ENCODE measurements around the gene GPRC5A. TPM values are rescaled to one million over a fixed set of nuclear protein-coding genes. Genes with fewer than 3 reads are reported as not detected.

Gene GPRC5A
- total RNA-seq, 4 donors from 2014 or later, result 2.9 to 30.0 (median 3.8) TPM

DNA sequence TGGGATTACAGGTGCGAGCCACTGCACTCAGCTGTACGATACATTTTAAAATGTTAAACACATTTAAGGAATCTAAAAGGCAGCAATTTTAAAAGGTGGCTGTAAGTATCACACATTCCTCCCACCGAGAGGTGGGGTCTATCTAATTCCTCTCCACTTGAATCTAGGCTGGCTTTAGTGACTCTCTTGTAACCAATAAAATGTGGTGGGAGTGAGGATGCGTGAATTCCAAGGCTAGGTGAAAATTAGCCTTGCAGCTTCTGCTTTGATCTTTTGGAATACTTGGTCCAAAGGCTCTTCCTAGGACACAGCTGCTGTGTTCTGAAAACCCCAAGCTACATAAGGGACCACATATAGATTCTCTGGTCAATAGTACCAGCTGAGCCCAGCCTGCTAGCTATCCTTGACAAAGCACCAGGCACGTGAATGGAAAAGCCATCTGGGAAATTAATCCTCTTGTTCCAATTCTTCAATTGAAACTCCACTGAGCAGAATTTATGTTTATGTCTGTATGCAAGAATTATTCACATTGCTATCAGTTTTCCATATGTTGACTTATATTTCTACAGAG lies 69.4 kb downstream of the GPRC5A start:
- no peak overlapping the region for H3K27ac ChIP-seq (replicated peaks in 1 of 4)
- H3K27me3 ChIP-seq, result no peaks in the 10 kb centered on the region
- no peak for TF ChIP-seq POLR2A (IDR thresholded peaks at IDR 0.05; ENCODE audit: low read depth)
- TF ChIP-seq, protein P1, sequence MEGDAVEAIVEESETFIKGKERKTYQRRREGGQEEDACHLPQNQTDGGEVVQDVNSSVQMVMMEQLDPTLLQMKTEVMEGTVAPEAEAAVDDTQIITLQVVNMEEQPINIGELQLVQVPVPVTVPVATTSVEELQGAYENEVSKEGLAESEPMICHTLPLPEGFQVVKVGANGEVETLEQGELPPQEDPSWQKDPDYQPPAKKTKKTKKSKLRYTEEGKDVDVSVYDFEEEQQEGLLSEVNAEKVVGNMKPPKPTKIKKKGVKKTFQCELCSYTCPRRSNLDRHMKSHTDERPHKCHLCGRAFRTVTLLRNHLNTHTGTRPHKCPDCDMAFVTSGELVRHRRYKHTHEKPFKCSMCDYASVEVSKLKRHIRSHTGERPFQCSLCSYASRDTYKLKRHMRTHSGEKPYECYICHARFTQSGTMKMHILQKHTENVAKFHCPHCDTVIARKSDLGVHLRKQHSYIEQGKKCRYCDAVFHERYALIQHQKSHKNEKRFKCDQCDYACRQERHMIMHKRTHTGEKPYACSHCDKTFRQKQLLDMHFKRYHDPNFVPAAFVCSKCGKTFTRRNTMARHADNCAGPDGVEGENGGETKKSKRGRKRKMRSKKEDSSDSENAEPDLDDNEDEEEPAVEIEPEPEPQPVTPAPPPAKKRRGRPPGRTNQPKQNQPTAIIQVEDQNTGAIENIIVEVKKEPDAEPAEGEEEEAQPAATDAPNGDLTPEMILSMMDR (IDR thresholded peaks at IDR 0.05), result no peak
- TF ChIP-seq EP300 (IDR thresholded peaks at IDR 0.05), result no peak
- TF ChIP-seq POLR2AphosphoS5 (IDR thresholded peaks at IDR 0.05), result no peak
- H3K36me3 ChIP-seq, result no peaks in the 10 kb centered on the region
- intact Hi-C loops (cut with DNase I), result no loop called here
- H3K4me3 ChIP-seq, result no peak overlapping the region
- 84% methylated on average over 5 of the region's 5 CpGs for WGBS
- DNase-seq (ENCODE audit: extremely low spot score), result no peak
- no peaks in the 10 kb centered on the region for H3K9me3 ChIP-seq
- no peaks in the 10 kb centered on the region for H3K4me1 ChIP-seq

DNA sequence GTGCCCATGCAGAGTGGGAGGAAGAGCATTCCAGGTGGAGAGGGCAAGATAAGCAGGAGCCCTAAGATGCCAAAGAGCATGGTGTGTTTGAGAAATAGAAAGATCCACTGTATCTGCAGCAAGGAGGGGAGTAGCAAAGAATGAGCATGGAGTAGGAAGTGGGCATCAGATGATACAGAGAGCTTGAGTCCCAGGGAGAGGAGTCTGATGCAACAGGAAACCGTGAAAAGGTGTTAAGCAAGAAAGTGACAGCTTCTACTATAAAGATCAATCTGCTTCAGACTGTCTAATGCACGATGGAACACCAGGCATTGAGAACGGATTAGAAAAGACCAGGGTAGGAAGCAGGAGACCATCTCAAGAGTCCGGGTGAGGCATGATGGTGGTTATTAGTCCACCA lies 72.9 kb downstream of the GPRC5A start:
- Histone ChIP-seq H3K36me3 (peaks cover 0 to 21% (median 7%) of the 10 kb centered on the region in 4 donors), H3K4me1 (no peaks in the 10 kb centered on the region), H3K9me3 (no peaks in the 10 kb centered on the region), H3K27ac (replicated peaks in 1 of 4) (no peak overlapping the region), H3K4me3 (no peak overlapping the region), H3K27me3 (no peaks in the 10 kb centered on the region)
- TF ChIP-seq POLR2A (IDR thresholded peaks at IDR 0.05; ENCODE audit: low read depth), result no peak
- TF ChIP-seq, protein P1 (IDR thresholded peaks at IDR 0.05), result no peak
- no peak for DNase-seq (ENCODE audit: extremely low spot score)
- 89% methylated on average over 4 of the region's 4 CpGs for WGBS
- intact Hi-C loops (cut with DNase I), result no loop called here

DNA sequence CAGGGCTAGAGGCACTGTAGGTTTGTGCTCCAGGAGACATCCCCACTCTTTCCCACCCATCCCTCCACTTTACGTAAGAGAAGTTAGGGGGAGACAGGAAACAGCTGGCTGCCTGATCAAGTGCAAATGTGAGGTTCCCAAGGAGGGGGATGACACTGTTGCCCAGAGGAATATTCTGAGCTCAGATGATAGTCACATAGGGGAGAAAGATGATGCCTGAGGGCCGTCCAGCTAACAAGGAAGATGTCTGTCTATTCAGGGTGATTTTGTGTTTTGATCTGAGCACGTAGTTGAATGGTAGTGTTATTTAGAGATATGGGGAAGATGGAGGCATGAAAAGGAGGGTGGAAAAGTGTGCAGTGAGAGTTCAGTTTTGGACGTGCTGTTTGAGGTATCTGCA lies 74.5 kb downstream of the GPRC5A start:
- Histone ChIP-seq H3K36me3 (peaks cover 0 to 27% (median 7%) of the 10 kb centered on the region in 4 donors), H3K4me1 (no peaks in the 10 kb centered on the region), H3K4me3 (no peak overlapping the region), H3K9me3 (no peaks in the 10 kb centered on the region), H3K27me3 (no peaks in the 10 kb centered on the region), H3K27ac (replicated peaks in 1 of 4) (no peak overlapping the region)
- 72% methylated on average over 4 of the region's 4 CpGs for WGBS
- DNase-seq (ENCODE audit: extremely low spot score), result no peak
- TF ChIP-seq, protein P1 (IDR thresholded peaks at IDR 0.05), result no peak
- TF ChIP-seq POLR2AphosphoS5 (IDR thresholded peaks at IDR 0.05), result no peak
- TF ChIP-seq EP300 (IDR thresholded peaks at IDR 0.05), result no peak
- TF ChIP-seq POLR2A (IDR thresholded peaks at IDR 0.05; ENCODE audit: low read depth), result no peak
- intact Hi-C loops (cut with DNase I), result no loop called here

Other genes with a start within 250 kb of the GPRC5A start
- gene GPR19, start 195.4 kb upstream of the GPRC5A start, total RNA-seq, result 1 to 10 TPM in 1 of 4 donors, not detected in 3; 1.7 TPM
- 10 to 100 TPM; 48.7 to 97.4 (median 70.6) TPM for gene CDKN1B, start 174.2 kb upstream of the GPRC5A start, total RNA-seq
- 10 to 100 TPM; 13.3 to 49.4 (median 37.1) TPM for gene APOLD1, start 105.9 kb upstream of the GPRC5A start, total RNA-seq
- 10 to 100 TPM; 37.1 to 67.1 (median 53.9) TPM for gene DDX47, start 78.2 kb upstream of the GPRC5A start, total RNA-seq
- gene GPRC5D, start 60.6 kb downstream of the GPRC5A start, total RNA-seq, result under 1 TPM in 1 of 4 donors, not detected in 3; 0.84 TPM
- gene HEBP1, start 108.7 kb downstream of the GPRC5A start, total RNA-seq, result 10 to 100 TPM; 40.6 to 70.6 (median 61.9) TPM
- gene FAM234B, start 152.8 kb downstream of the GPRC5A start, total RNA-seq, result 1 to 10 TPM; 1.2 to 6.7 (median 5.0) TPM
- gene GSG1, start 212.1 kb downstream of the GPRC5A start, total RNA-seq, result not detected

All from esophagus muscularis mucosa (tissue), 4 donors.